Cardiac fibroblast (primary cell): ENCODE results near the gene KCNK1.

Experiments
- DNase-seq, 2 donors: peaks; one replicate each; pipeline versions ENCODE4 v3.0.0 to v3.0.0-alpha.2; 2010; ENCODE audit warnings: low read depth in 2 of 2
- H3K4me3 ChIP-seq, 2 donors: replicated peaks in 1 of 2; 1 replicate in 1 of 2; 2 replicates in 1 of 2; pipeline ENCODE4 v1.5.1; 2011; ENCODE audit warnings: low read depth in 2 of 2, low read length in 2 of 2, mild to moderate bottlenecking in 2 of 2, moderate library complexity in 1 of 2
- TF ChIP-seq, protein P1 (sequence below): IDR thresholded peaks from one replicate; pipeline ENCODE4 v1.5.1; 2011; ENCODE audit warnings: low read depth, mild to moderate bottlenecking, low read length, inconsistent platforms

The KCNK1 gene

DNA sequence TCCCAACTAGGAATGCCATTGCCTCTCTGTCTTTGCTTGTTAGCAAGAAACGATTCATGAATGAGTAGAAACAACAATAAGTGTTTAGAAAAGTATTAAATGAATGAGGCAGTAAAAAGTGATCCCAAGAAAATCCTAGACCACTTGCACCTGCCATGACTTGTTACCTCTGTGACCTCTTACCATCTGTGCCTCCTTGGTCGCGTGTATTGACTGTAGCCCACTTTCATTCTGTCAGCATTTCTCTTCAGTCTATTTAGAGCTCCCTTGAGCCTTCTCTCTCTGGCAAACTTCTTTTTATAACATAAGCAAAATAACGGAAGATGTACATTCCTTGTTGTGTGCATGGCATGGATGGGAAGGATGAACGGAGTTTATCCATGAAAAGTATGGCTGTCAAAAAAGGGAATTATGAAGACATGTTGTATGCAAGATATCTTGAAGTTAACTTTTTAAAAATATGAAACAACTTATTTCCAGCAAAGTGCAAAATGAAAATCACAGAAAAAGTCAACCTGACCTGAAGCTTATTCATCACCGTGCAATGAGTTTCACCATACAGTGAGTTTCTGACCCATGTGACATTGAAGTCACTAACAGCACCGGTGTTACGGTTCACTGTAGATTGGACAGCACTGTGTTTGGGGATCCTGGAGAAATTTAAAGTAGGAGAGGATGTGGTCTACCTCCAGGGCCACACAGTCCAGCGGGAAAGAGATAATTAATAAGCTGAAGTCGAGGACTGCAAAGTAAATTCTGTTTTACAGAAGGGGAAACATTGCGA is 47.7 kb downstream of the KCNK1 start:
- no peak for DNase-seq
- no peak overlapping the region for H3K4me3 ChIP-seq
- TF ChIP-seq, protein P1, sequence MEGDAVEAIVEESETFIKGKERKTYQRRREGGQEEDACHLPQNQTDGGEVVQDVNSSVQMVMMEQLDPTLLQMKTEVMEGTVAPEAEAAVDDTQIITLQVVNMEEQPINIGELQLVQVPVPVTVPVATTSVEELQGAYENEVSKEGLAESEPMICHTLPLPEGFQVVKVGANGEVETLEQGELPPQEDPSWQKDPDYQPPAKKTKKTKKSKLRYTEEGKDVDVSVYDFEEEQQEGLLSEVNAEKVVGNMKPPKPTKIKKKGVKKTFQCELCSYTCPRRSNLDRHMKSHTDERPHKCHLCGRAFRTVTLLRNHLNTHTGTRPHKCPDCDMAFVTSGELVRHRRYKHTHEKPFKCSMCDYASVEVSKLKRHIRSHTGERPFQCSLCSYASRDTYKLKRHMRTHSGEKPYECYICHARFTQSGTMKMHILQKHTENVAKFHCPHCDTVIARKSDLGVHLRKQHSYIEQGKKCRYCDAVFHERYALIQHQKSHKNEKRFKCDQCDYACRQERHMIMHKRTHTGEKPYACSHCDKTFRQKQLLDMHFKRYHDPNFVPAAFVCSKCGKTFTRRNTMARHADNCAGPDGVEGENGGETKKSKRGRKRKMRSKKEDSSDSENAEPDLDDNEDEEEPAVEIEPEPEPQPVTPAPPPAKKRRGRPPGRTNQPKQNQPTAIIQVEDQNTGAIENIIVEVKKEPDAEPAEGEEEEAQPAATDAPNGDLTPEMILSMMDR = no peak

DNA sequence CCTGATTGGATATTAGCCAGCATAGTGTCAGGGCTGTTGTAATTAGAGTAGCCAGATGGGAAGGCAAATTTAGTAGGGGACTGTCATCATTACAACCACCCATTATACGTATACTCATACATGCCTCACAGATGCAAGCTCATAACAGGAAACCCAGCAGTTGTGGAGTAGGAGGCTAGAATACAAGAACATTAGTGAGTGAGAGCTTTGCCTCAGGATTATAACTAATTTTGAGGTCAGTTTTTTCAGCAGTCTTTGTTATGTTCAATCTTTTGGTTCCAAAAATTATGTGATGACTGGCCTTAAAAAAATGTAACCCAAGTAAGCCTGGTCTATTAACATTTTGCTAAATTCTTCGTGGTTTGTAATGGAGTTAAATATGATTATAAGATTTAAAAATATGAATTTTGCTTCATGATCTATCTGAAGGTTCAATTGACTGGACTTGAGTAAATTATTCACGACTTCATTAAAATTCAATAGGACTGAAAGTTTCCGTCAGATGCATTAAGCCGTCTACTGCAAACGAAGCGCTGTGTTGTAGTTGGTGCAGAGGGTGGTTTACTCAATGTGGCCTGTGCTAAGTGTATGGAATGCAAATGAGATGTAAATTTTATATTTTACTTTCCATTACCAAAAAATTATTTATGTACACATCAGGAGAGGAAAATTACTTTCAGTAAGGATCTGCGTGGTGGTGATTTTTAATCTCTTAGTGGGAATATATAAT is 48.8 kb downstream of the KCNK1 start:
- TF ChIP-seq, protein P1 = no peak
- no peak overlapping the region for H3K4me3 ChIP-seq
- DNase-seq = no peak

DNA sequence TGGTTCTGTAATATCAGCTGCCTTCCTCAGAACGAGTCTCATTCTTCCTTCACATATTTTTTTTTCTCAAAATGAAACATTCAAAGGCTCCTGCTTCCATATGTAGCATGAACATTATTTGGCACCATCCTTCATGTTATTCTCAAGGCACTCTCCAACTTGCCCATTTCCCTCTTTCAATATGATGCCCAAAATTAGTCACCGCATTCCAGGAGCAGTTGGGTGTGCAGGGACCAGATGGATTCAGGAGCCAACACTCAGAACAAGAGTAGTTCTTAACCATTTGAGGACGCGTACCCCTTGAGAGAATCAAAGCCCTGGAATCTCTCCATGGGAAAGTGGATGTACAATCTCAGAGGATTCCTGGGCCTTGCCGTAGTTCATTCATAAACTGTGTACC is 50.3 kb downstream of the KCNK1 start:
- H3K4me3 ChIP-seq = no peak overlapping the region
- DNase-seq = no peak
- TF ChIP-seq, protein P1 = no peak

GRCh38 chr1:233664804-233665574 is 51.1 kb downstream of the KCNK1 start:
- no peak for DNase-seq
- TF ChIP-seq, protein P1 = no peak
- no peak overlapping the region for H3K4me3 ChIP-seq

DNA sequence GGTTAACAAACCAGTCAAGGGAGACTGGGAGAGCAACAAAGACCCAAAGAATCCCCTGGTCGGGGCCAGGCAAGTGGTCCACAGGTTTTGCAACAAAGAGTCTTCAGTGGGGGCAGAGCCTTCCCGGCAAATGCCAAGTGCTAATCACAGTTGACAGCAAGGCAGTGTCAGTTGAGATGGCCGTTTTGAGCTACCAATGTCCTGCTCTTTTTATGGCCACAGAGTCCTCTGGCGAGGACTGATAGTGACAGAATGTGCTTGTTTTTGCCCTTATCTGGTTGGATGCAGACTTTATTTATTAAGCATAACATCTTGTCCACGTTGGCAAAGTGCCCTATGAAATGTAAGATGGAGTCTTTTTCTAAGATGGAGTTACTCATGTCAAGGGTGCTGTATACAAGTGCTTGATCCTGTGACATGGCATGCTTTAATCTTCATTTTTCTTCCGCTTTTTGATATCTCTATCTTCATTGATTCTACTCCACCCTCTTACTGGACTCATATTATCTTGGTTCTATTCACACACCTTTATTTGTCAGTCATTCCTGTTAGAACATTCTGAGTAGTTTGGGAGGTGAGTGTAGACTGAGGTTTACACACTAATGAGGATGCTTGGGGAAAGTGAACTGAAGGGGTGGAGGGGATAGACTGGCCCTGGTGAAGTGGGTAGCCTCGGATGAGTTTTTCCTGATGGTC is 51.8 kb downstream of the KCNK1 start:
- TF ChIP-seq, protein P1 = no peak
- H3K4me3 ChIP-seq = no peak overlapping the region
- no peak for DNase-seq

- TF ChIP-seq, protein P1 = no peak
- DNase-seq = no peak
- H3K4me3 ChIP-seq = no peak overlapping the region
Measured at GRCh38 chr1:233667741-233668140, 53.8 kb downstream of the KCNK1 start.
